Keratinocyte (primary cell): ENCODE results near the gene EXOC3L2.

Experiments used
- EZH2 ChIP-seq: IDR thresholded peaks from one replicate; pipeline ENCODE4 v1.6.1; 2012; ENCODE audit warnings: inconsistent platforms, mild to moderate bottlenecking, low read length, moderate library complexity
- TF ChIP-seq, protein P1 (sequence below), 3 experiments: IDR thresholded peaks in 1 of 3; conservative IDR thresholded peaks in 1 of 3; optimal IDR thresholded peaks in 1 of 3; 2 replicates in 2 of 3; 3 replicates in 1 of 3; pipeline versions ENCODE3 to v1.5.1; 2011; ENCODE audit warnings: low read length in 3 of 3, mild to moderate bottlenecking in 3 of 3, moderate library complexity in 2 of 3, control low read depth in 1 of 3, inconsistent platforms in 1 of 3; ENCODE audit not compliant: insufficient read depth in 2 of 3; ENCODE audit errors: extremely low read depth in 1 of 3

DNA sequence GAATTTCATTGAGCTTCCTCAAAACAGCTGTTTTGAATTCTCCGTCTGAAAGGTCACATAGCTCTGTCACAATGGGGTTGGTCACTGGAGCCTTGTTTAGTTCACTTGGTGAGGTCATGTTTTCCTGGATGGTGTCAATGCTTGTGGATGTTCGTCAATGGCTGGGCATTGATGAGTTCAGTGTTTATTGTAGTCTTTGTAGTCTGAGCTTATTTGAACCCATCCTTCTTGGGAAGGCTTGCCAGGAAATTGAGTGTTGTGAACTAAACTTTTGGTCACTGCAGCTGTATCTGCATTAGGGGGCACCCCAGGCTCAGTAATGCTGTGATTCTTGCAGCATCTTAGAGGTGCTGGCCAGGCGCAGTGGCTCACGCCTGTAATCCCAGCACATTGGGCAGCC, 44.6 kb downstream of the EXOC3L2 start:
- TF ChIP-seq, protein P1, sequence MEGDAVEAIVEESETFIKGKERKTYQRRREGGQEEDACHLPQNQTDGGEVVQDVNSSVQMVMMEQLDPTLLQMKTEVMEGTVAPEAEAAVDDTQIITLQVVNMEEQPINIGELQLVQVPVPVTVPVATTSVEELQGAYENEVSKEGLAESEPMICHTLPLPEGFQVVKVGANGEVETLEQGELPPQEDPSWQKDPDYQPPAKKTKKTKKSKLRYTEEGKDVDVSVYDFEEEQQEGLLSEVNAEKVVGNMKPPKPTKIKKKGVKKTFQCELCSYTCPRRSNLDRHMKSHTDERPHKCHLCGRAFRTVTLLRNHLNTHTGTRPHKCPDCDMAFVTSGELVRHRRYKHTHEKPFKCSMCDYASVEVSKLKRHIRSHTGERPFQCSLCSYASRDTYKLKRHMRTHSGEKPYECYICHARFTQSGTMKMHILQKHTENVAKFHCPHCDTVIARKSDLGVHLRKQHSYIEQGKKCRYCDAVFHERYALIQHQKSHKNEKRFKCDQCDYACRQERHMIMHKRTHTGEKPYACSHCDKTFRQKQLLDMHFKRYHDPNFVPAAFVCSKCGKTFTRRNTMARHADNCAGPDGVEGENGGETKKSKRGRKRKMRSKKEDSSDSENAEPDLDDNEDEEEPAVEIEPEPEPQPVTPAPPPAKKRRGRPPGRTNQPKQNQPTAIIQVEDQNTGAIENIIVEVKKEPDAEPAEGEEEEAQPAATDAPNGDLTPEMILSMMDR (optimal IDR thresholded peaks at IDR 0.05 in 1 of 3, IDR thresholded peaks at IDR 0.05 in 1 of 3, conservative IDR thresholded peaks at IDR 0.05 in 1 of 3; ENCODE audit: extremely low read depth in 1 of 3, insufficient read depth in 2 of 3, low read length in 3 of 3): peak in 2 of 3 experiments; percentile 27 to 66
- no peak for TF ChIP-seq EZH2
